Cardiac muscle cell (in vitro differentiated cells and primary cell): ENCODE measurements around the gene ZNF662. TPM values are rescaled to one million over a fixed set of nuclear protein-coding genes. Genes with fewer than 3 reads are reported as not detected.
A peak's percentile ranks its signal among the peaks of the same experiment; 100 is the strongest.

Experiments
- DNase-seq, 2 donors: peaks; one replicate each; pipeline versions ENCODE4 v3.0.0 to v3.0.0-alpha.2; 2010 to 2017; ENCODE audit warnings: low read depth in 1 of 2, low spot score in 1 of 2
- H3K27ac ChIP-seq: fragments of 200-600 bp; sonication (generic); 2 replicates; pipeline ENCODE4 v1.5.1; 2016
- H3K27me3 ChIP-seq: fragments of 200-600 bp; sonication (generic); 2 replicates; pipeline ENCODE4 v1.6.0; 2016; ENCODE audit warnings: control low read depth
- H3K36me3 ChIP-seq: fragments of 200-600 bp; sonication (generic); 2 replicates; pipeline ENCODE4 v1.5.1; 2016; ENCODE audit warnings: control low read depth
- H3K4me1 ChIP-seq: fragments of 200-600 bp; sonication (generic); 2 replicates; pipeline ENCODE4 v1.8.1; 2017; ENCODE audit warnings: low read depth, mild to moderate bottlenecking, mixed run types
- H3K4me3 ChIP-seq: fragments of 200-600 bp; sonication (generic); 2 replicates; pipeline ENCODE4 v1.5.1; 2016; ENCODE audit warnings: mild to moderate bottlenecking
- H3K9me3 ChIP-seq: fragments of 200-600 bp; sonication (generic); 2 replicates; pipeline ENCODE4 v1.5.1; 2017; ENCODE audit warnings: low read depth, mild to moderate bottlenecking, control low read depth
- CTCF ChIP-seq: IDR thresholded peaks from 2 replicates; pipeline ENCODE4 v1.5.1; 2012; ENCODE audit warnings: low read depth, mild to moderate bottlenecking, low read length
- polyA plus RNA-seq: library from polyadenylated mRNA; unstranded; fragments of >200 nt; fragmentation: Nextera tagmentation; extraction: Ambion mirVana; gene quantifications from 2 replicates; pipeline ENCODE4 v1.2.1, GENCODE V29; 2016
- total RNA-seq: library from RNA; depleted of rRNA; stranded (reverse); fragments of >200 nt; gene quantifications from 2 replicates; pipeline ENCODE4 v1.2.3, GENCODE V29; 2016

Gene ZNF662
- total and polyA plus RNA-seq, 2 experiments from 2014 or later, result 0.04 to 0.21 TPM

GRCh38 chr3:42960786-42961185 is 54.8 kb downstream of the ZNF662 start:
- TF ChIP-seq CTCF, result no peak
- Histone ChIP-seq H3K4me3 (no peak overlapping the region), H3K36me3 (no peaks in the 10 kb centered on the region), H3K9me3 (no peaks in the 10 kb centered on the region), H3K27ac (no peak overlapping the region), H3K27me3 (peaks cover 22% of the 10 kb centered on the region), H3K4me1 (no peaks in the 10 kb centered on the region)
- no peak for DNase-seq

GRCh38 chr3:42961633-42962032 is 55.7 kb downstream of the ZNF662 start:
- DNase-seq, result peak; percentile 70 to 75

GRCh38 chr3:42963269-42963668 is 57.3 kb downstream of the ZNF662 start:
- no peaks in the 10 kb centered on the region for H3K9me3 ChIP-seq
- H3K36me3 ChIP-seq, result no peaks in the 10 kb centered on the region
- TF ChIP-seq CTCF, result no peak
- H3K27ac ChIP-seq, result no peak overlapping the region
- H3K4me3 ChIP-seq, result no peak overlapping the region
- peaks cover 24% of the 10 kb centered on the region for H3K27me3 ChIP-seq
- no peaks in the 10 kb centered on the region for H3K4me1 ChIP-seq
- DNase-seq, result no peak

More at GRCh38 chr3:42961633-42962032, 55.7 kb downstream of the ZNF662 start:
- H3K4me3 ChIP-seq, result no peak overlapping the region
- H3K4me1 ChIP-seq, result no peaks in the 10 kb centered on the region
- no peak overlapping the region for H3K27ac ChIP-seq
- no peaks in the 10 kb centered on the region for H3K36me3 ChIP-seq
- peak; percentile 63 for TF ChIP-seq CTCF
- peaks cover 24% of the 10 kb centered on the region for H3K27me3 ChIP-seq
- no peaks in the 10 kb centered on the region for H3K9me3 ChIP-seq

- Histone ChIP-seq H3K36me3 (no peaks in the 10 kb centered on the region), H3K4me3 (no peak overlapping the region), H3K9me3 (no peaks in the 10 kb centered on the region), H3K4me1 (no peaks in the 10 kb centered on the region), H3K27me3 (peaks cover 24% of the 10 kb centered on the region), H3K27ac (no peak overlapping the region)
- DNase-seq, result no peak
- no peak for TF ChIP-seq CTCF
Observed at GRCh38 chr3:42964266-42964665, 58.3 kb downstream of the ZNF662 start.

Other genes starting within 250 kb of the ZNF662 start
- gene KLHL40, start 220.6 kb upstream of the ZNF662 start, total RNA-seq, result 0.14 and 0.39 TPM in 2 replicates
- gene KLHL40, start 220.6 kb upstream of the ZNF662 start, polyA plus RNA-seq, result 0.39 and 0.66 TPM in 2 replicates
- 4.6 and 7.8 TPM in 2 replicates for gene HHATL, start 203.3 kb upstream of the ZNF662 start, total RNA-seq
- gene HHATL, start 203.3 kb upstream of the ZNF662 start, polyA plus RNA-seq, result 8.1 and 17.4 TPM in 2 replicates
- gene CCDC13, start 132.9 kb upstream of the ZNF662 start, total RNA-seq, result 1.5 and 3.3 TPM in 2 replicates
- 2.8 and 3.1 TPM in 2 replicates for gene CCDC13, start 132.9 kb upstream of the ZNF662 start, polyA plus RNA-seq
- 121 and 167 TPM in 2 replicates for gene HIGD1A, start 101.7 kb upstream of the ZNF662 start, total RNA-seq
- 352 and 445 TPM in 2 replicates for gene HIGD1A, start 101.7 kb upstream of the ZNF662 start, polyA plus RNA-seq
- 0.15 and 0.35 TPM in 2 replicates for gene ACKR2, start 96.7 kb upstream of the ZNF662 start, total RNA-seq
- gene ACKR2, start 96.7 kb upstream of the ZNF662 start, polyA plus RNA-seq, result 2.8 and 3.6 TPM in 2 replicates
- not detected in 2 replicates for gene CYP8B1, start 30.3 kb upstream of the ZNF662 start, total RNA-seq
- gene CYP8B1, start 30.3 kb upstream of the ZNF662 start, polyA plus RNA-seq, result not detected in 2 replicates
- gene GASK1A, start 73.2 kb downstream of the ZNF662 start, total RNA-seq, result 0.78 and 0.80 TPM in 2 replicates
- 0.22 and 0.66 TPM in 2 replicates for gene GASK1A, start 73.2 kb downstream of the ZNF662 start, polyA plus RNA-seq
- 22.4 and 32.7 TPM in 2 replicates for gene POMGNT2, start 199.9 kb downstream of the ZNF662 start, total RNA-seq
- 18.4 and 28.0 TPM in 2 replicates for gene POMGNT2, start 199.9 kb downstream of the ZNF662 start, polyA plus RNA-seq